ENCODE data around the gene CTBP1.

GRCh38 chr4:1200425-1201035 lies 48.4 kb downstream of the CTBP1 start:
- TF ChIP-seq CTCF (conservative IDR thresholded peaks at IDR 0.05; ENCODE audit: low read depth, low read length): no peak
- no peak for TF ChIP-seq EZH2 (IDR thresholded peaks at IDR 0.05; ENCODE audit: borderline replicate concordance, low read depth, low read length, poor library complexity, severe bottlenecking)

Measured in A673 (cell line).